Stimulated activated CD4-positive, alpha-beta T cell treated with anti-CD3 and anti-CD28 coated beads, Interleukin-2, amount 100 ng/mL, for 48 hours (primary cell): ENCODE data around the gene ETNK2.
"Not testable (repeated sequence)": the region's sequence is repeated elsewhere in the genome, so short reads cannot be mapped to it uniquely, and the experiment has no call there.

Experiments
- DNase-seq, 2 donors: peaks; one replicate each; pipeline ENCODE4 v3.0.0-alpha.2; 2020

Gene ETNK2

DNA sequence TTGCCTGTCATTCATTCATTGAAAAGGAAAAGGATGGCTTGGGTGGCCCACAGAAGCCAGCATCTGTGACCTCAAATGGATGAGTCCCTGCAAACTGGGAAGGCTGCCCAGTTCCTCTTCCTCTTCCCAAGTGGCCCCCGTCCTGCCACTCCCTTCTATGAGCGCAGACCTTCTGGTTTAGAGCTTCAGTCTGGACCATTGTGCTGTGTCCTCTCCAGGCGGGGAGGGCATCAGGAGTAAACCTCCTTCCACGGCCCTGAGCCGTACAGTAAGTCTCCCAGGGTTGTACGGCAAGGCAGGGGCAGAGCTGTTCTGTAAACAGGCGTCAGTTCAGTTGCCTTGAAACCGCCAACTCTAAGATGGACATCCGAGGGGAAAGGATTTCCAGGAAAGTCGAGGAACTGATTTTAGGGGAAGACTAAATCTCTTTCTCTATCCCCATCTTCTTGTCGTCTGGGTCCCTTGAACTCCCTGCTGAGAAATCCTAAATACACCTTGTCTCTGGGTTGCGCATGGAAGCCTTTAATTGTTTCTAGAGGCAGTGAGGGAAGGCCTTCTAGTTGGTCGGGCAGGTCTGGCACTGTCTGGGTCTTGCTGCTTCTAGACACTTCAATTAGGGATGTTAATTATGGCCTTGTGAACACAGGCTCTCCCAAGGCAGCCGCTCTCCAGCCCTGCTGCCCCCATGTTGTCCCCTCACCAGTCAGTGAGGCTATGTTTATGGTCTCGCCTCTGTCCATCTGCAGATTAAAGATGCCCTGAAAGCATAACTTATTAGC, 56.8 kb downstream of the ETNK2 start:
- DNase-seq = no peak

DNA sequence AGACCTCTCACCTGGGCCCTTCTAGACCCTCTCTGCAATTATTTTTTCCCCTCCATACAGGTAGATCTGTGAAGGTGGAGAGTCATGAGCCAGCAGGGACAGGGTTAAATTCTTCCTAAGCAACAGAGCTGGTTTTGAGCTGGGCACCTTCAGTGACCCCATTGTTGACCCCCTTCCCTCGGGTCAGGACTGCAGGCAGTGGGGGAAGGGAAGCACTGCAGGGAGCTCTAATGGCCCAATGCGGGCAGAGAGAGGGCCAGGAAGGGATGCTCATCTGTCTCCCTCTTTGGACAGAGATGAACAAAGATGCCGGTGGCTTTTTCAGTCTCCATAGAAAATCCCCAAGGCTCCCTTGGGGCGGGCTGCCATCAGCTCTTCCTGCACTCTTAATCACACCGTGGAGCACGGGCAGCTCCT, 57.5 kb downstream of the ETNK2 start:
- DNase-seq = no peak

DNA sequence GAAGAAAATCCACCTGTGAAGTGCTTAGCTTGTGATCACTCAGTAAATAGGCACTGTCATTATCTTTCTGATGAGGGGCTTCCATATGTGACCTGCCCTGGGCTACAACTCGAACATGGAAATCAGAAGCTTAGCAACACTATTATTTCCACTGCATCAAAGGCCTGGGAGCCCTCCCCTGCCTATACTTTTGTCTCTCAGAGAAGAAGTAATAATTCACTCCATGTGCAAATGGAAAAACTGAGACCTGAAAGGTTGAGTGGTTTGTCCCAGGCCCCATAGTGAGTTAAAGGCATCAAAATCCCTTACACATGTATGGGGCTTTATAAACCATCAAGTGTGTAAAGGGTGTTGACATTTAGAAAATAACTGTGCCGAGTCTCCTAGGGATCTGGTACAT, 58.1 kb downstream of the ETNK2 start:
- DNase-seq = no peak

DNA sequence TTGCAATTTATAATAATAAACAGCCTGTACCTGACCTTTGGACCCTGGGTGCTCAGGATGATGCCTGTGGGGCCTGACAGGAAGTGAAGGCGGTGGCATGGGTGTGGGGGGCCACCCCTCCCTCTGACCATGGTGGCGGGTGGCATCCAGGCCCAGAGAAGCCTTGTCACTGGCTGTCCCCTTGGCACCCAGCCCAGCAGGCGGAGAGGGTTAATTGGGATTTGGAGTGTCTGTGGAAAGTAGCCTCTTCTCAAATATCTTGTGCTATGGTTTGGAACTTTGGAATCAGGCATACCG, 58.5 kb downstream of the ETNK2 start:
- no peak for DNase-seq

DNA sequence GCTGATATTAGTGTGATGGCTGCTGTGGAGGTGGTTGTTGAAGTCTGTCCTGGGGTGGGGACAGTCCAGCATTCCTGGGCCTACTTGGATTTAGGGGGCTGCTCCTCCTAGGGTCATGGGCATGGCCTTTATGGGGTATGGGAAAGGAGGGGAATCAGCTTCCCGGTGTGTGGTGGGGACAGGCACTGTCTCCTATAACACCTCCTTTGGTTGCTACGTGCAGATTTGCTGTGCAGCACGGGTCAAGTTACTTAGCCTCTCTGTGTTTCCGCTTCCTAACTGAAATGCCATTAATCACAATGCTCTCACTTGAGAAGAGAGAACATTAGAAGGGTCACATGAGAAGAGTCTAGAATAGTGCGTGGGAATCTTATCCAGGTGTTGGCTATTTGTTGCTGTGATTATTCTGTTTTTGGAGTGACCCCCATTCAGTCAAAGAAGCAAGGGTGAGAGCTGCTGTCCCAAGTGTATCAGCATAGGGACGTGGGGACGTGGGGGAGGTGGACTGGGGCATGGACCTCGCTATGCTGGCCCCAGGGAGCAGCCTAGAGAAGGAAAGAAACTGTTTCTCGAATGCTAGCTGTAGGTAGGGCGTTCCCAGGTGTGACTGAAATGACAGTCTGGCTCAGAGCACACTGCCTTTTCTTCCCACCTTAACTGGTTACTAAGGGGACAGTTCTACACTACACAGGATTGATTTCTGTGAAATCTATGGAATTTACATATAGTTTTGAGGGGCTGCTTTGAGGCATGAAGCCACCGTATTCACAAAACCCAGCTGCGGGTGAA, 59.0 kb downstream of the ETNK2 start:
- DNase-seq = no peak

DNA sequence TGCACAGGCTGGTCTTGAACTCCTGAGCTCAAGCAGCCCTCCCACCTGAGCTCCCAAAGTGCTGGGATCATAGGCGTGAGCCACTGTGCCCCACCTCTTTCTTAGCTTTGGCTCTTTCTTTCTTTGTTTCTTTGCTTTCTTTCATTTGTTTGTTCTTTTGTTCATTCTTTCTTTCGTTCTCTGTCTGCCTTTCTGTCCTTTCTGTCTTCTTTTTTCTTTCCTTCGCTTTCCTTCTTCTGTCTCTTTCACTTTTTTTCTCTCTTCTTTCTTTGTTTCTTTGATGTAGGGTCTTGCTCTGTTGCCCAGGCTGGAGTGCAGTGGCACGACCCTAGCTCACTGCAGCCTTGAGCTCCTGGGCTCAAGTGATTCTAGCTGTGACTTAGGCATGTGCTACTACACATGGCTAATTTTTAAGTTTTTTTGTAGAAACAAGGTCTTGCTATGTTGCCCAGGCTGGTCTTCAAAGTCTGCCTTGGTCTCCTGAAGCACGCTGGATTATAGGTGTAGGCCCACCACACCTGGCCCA, 60.0 kb downstream of the ETNK2 start:
- DNase-seq = no peak

DNA sequence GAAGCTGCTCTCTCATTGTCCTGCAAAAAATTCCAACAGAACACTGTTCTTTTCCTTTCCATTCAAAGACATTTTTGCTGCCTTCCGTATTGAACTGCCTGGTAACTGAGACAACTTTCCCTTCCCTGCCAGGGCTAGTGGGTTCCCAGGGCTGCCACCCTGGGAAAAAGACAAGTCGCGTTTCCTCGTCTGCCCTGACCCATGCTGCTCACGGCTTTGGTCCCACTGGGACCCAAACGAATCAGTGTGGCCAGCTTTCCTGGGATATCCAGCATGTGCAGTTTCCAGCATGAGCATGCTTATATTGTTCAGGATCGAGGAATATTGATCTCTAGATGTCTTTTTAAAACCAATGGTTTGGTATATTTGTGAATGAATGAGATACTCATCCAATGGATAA, 60.8 kb downstream of the ETNK2 start:
- no peak for DNase-seq

DNA sequence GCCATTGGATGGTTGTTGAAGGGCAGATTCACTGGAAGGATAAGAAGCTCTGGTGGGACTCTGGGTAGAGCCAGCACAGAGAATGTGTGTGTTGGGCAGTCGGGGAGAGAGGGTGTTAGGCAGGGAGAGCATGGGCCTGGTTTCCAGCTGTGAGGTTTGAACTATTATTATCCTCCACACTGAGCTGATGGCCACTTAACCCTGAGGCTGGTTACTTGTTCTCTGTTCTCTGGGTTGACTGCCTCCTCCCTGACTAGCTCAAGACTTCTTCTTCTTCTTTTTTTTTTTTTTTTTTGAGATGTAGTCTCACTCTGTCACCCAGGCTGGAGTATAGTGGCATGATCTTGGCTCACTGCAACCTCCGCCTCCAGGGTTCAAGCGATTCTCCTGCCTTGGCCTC, 61.7 kb downstream of the ETNK2 start:
- not testable (repeated sequence) for DNase-seq

DNA sequence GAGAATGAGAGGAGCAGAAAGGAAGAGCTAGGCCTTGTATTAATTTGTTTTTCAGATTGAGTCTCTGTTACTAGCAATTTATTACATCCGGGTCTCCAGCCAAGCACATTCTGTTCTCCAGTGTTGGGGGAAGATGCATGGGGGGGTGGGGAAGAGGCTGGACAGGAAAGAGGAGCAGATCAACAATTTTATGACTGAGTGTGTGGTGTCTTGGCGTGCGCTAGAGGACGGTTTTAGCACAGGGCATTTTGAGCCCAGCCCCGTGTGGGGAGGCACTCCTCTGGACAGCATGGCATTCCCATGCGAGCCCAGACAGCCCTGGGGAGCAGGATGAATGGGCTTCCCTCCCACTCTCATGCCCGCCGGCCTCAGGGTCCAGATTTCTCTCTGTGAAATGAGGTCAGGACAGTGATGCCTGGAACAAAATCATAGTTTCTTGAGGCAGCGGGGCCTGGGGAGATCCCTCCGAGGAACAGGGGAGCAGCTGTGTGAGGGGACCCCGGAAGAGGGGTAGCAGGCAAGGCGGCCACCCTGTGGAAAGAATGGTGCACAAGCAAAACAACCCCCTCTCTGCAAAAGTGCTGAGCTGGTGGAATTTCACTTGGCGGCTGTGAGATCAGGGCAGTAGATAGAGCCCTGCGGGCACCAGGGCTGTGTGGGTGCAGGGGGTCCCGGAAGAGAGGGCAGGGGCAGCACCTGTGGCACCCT, 62.6 kb downstream of the ETNK2 start:
- DNase-seq = no peak

DNA sequence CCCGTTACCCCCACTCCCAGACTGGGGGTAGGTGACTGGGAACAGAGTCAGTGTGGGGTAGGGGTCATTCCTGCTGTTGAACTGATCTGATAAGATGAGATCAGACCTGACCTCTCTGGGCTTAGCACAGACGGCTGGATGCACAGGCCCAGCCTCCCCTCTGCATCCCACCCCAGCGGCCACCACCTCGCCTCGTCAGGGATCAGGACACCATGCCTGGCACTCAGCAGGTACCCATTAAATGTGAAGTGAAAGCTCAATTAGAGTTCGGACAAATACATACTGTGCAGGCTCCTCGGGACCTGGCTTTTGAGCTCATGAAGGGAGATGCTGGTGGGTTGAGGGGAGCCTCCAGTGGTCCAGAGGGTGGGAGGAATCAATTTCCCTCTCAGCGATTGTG, 63.2 kb downstream of the ETNK2 start:
- no peak for DNase-seq

DNA sequence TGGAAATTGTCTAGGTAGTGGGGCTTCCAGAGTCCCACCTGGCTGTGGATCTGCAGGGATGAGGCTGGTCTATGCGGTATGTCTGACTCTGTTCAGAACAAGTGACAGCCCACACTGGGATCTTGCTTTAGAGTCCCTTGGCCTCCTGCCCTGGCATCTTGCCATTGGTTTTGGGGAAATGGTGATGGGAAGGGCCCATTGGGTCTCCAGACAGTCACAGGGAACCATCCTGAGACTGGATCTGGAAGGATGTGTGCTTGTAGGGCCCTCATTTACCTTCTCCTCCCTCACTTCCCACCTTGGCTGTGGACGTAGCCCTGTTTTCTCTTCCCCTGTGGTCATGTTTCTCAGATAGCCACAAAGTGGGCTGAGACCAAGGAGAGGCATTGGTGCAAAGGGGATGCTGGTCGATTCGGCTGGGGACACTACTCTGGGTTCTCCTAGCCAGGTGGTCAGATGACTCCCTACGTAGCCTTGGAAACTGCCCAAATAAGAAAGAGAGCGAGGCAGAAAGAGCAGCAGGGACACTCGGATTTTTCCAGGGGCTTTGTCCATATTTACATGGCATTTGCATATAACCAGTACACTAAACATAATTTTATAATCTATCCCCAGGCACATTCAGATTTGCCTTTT, 63.8 kb downstream of the ETNK2 start:
- DNase-seq = no peak

DNA sequence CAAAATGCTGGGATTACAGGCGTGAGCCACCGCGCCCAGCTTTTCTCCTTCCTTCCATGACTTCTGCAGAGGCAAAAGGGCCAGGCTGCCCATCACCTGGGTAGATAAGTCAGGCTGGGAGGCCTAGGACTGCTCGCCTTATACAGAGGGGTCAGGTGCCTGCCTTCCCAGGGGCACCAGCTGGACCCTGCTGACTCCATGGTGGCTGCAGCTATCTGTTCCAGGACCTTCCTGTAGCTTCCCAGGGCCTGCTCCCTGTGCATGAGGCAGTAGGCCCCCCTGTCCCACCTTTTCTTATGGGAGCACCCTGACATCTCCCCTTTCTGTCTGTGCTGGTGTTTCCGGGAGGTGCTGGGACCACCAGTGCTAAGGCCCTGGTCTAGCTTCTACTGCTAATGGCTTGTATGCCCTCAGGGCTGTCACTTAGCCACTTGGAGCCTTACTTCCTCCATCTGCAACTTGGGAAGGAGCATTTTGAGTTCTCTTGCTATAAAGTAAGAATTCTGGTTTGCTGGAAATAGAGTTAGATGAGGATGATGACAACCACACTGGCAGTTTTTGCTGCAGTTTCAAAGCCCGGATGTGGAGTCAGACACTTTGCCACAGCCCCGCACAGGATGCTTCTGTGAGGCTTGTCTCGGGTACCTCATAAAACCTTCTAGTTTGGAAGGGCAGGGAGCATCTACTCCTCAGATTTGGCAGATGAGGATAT, 64.5 kb downstream of the ETNK2 start:
- DNase-seq = no peak

DNA sequence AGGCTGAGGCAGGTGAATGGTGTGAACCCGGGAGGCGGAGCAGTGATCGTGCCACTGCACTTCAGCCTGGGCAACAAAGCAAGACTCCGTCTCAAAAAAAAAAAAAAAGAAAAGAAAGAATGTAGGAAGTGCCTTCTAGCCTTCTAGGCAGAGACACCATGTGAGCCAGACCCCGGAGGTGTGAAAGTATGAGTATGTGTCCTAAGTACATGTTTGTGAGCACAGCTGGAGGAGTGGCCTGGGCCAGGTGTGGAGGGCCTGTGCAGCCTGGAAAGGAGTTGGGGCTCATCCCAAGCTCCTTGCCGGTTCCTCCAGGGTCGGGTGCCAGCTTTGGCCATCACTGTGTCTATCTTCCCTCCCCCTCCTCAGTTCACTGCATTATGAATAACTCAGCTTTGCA, 66.0 kb downstream of the ETNK2 start:
- DNase-seq = no peak

DNA sequence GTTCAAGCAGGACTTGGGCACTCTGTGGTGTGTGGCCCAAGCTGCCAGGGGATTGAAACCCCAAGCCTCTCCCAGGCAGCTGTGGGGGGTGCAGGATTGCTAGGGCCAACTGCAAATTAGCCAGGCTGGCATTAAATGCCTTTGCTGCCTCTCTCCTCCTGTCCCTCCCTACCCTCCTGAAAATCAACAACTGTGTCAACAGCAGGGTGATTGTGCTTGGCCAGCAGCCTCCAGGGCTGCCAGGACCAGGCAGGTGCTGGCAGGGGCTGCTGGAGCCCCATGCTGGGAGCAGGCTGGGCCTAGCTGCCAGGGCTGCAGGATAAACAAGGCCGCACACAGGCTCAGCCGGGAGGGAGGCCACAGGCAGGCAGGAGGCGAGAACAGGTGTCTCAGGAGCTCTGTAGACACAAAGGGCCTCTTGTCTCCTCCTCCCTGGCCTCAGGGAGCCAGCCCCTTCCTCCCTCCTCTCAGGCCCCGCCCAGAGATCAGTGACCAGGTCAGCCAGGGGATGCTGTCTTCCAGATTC, 67.5 kb downstream of the ETNK2 start:
- no peak for DNase-seq

DNA sequence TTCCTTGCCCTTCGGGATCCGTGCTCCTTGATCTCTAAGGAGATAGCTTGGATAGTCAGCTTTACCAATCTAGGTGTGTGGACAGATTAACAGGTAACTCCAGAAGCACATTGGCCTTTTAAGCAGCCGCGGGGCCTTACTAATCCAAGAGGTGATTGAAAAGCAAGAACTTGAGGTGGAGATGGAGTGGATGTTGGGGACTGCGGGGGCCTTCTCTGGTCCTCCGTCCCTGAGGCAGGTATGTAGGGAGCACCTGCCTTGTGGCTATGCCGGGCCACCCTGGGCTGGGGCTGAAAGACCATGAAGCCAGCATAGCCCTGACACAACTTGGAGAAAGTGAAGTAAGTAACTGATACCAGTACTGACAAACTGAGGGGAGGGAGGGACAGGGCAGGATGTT, 68.4 kb downstream of the ETNK2 start:
- DNase-seq = no peak

DNA sequence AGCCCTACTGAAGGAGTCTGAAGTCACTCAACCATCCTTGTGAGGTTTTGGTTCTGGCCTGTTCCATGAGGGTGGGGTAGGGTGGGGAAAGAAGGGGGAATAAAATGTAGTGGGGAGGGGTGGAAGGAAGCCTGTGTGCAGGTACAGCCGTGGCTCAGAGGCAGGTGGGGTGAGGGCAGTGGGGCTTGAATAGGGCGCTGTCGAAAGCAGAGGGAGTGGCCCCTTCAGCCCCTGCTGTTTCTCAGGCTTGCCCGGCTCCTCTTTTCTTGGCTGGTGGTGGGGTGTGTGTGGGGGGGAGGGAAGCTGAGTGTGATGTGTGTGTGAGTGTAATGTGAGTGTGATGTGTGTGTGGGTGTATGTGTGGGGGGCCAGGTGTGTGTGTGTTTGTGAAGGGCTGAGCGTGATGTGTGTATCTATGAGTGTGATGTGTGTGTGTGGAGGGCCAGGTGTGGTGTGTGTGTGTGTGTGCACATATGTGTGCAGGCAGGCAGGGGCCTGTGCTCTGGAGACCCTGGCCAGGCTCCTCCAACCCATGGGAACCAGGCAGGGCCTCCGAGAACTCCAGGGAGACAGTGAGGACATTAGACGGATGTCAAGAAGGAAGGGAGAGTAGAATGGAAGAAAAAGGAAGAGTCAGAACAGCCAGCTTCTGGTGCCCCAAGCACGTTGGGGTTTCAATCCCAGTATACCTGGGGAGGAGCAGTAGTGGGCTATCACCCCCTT, 69.9 kb downstream of the ETNK2 start:
- DNase-seq = no peak

DNA sequence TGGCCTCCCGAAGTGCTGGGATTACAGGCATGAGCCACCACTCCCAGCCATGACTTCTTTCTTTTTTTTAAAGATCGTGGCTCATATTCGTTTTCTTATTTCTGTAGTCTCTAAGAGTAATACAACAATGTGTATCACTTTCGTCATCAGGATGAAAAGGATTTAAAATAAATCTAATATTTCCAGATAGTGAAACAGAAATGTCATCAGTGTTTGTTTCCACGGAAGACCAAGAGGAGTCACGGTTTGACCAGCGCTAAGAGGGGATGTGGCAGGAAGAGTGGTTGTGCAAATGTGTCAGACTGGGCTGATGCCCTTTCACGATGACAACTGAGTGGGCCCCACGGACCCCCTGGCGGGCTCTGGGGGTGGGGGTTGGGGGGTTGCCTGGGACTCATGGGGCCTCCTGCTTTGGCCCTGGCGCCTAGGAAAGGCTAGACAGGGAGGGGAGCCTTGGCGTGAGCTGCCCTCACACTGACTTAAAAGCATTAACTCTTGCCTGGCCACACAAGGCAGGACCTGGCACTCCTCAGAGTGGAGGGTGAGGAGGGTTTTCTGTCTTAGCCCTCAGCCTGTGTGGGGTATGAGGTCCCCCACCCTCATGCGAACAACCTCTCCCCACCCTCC, 70.6 kb downstream of the ETNK2 start:
- no peak for DNase-seq
